GM12878 (cell line): ENCODE results near the gene FAM120A. TPM values are rescaled to one million over a fixed set of nuclear protein-coding genes. Genes with fewer than 3 reads are reported as not detected.

Experiments used
- ATF7 ChIP-seq: fragments of 450-650 bp; IDR thresholded peaks from 2 replicates; pipeline ENCODE4 v1.6.1; 2016; ENCODE audit warnings: low read depth, mild to moderate bottlenecking
- BMI1 ChIP-seq: fragments of 450-650 bp; IDR thresholded peaks from 2 replicates; pipeline ENCODE4 v1.6.1; 2016; ENCODE audit warnings: mild to moderate bottlenecking, moderate library complexity, borderline replicate concordance
- CBX3 ChIP-seq: fragments of 200-600 bp; sonication (generic); IDR thresholded peaks from 2 replicates; pipeline ENCODE4 v1.6.1; 2016; ENCODE audit warnings: low read depth, borderline replicate concordance
- CBX5 ChIP-seq: sonication (generic); IDR thresholded peaks from 2 replicates; pipeline ENCODE4 v1.6.1; 2016; ENCODE audit warnings: low read depth, moderate library complexity, mild to moderate bottlenecking, inconsistent platforms
- CREM ChIP-seq: IDR thresholded peaks from 2 replicates; pipeline ENCODE4 v1.6.1; 2014; ENCODE audit warnings: antibody characterized with exemption, low read depth
- HDAC2 ChIP-seq: fragments of 200-600 bp; sonication (generic); IDR thresholded peaks from 2 replicates; pipeline ENCODE4 v1.6.1; 2017
- HDGF ChIP-seq: fragments of 450-650 bp; IDR thresholded peaks from 2 replicates; pipeline ENCODE4 v1.6.1; 2016; ENCODE audit warnings: antibody characterized with exemption
- IKZF2 ChIP-seq, 2 experiments: fragments of 450-650 bp; IDR thresholded peaks; 2 replicates each; pipeline ENCODE4 v1.6.1; 2017; ENCODE audit warnings: mild to moderate bottlenecking in 2 of 2, moderate library complexity in 2 of 2
- IRF3 ChIP-seq: fragments of 450-650 bp; IDR thresholded peaks from 2 replicates; pipeline ENCODE4 v1.6.1; 2014; ENCODE audit warnings: mild to moderate bottlenecking
- KDM1A ChIP-seq: fragments of 200-600 bp; sonication (generic); IDR thresholded peaks from 2 replicates; pipeline ENCODE4 v1.6.1; 2016; ENCODE audit warnings: borderline replicate concordance
- MAX ChIP-seq: IDR thresholded peaks from 2 replicates; pipeline ENCODE4 v1.6.1; 2012; ENCODE audit warnings: low read depth, low read length, improper control_type of control experiment
- MTA3 ChIP-seq: IDR thresholded peaks from 2 replicates; pipeline ENCODE4 v1.6.1; 2012; ENCODE audit warnings: low read length, inconsistent platforms, borderline replicate concordance
- MYC ChIP-seq: IDR thresholded peaks from 2 replicates; pipeline ENCODE4 v1.6.1; 2011; ENCODE audit warnings: mild to moderate bottlenecking, low read length, moderate library complexity, inconsistent platforms; ENCODE audit not compliant: insufficient read depth, insufficient replicate concordance, insufficient read length, severe bottlenecking
- PAX5 ChIP-seq: IDR thresholded peaks from 2 replicates; pipeline ENCODE4 v1.6.1; 2011; ENCODE audit warnings: low read depth, low read length, borderline replicate concordance
- PAX8 ChIP-seq: fragments of 450-650 bp; IDR thresholded peaks from 2 replicates; pipeline ENCODE4 v1.6.1; 2017; ENCODE audit warnings: mild to moderate bottlenecking, moderate library complexity
- PKNOX1 ChIP-seq: fragments of 450-650 bp; IDR thresholded peaks from 2 replicates; pipeline ENCODE4 v1.6.1; 2016; ENCODE audit warnings: mild to moderate bottlenecking
- POLR2AphosphoS2 ChIP-seq: IDR thresholded peaks from 2 replicates; pipeline ENCODE4 v1.6.1; 2011; ENCODE audit warnings: low read depth, mild to moderate bottlenecking, low read length, improper control_type of control experiment, moderate library complexity
- SP1 ChIP-seq: IDR thresholded peaks from one replicate; pipeline ENCODE4 v1.6.1; 2011; ENCODE audit warnings: low read depth, low read length
- SPI1 ChIP-seq: IDR thresholded peaks from 2 replicates; pipeline ENCODE4 v1.6.1; 2011; ENCODE audit warnings: low read depth, mild to moderate bottlenecking, low read length, moderate library complexity, borderline replicate concordance; ENCODE audit not compliant: insufficient read depth
- SREBF1 ChIP-seq: IDR thresholded peaks from 2 replicates; pipeline ENCODE4 v1.6.1; 2012; ENCODE audit warnings: mild to moderate bottlenecking, low read length
- STAT3 ChIP-seq: IDR thresholded peaks from 2 replicates; pipeline ENCODE4 v1.6.1; 2011; ENCODE audit warnings: low read depth, low read length, improper control_type of control experiment
- ZBED1 ChIP-seq: IDR thresholded peaks from 2 replicates; pipeline ENCODE4 v1.6.1; 2016; ENCODE audit warnings: borderline replicate concordance
- polyA plus RNA-seq, 11 experiments: library from polyadenylated mRNA; depleted of rRNA in 4 of 11; unstranded in 6 of 11; stranded (reverse) in 5 of 11; fragments of >200 nt; fragmentation: Nextera tagmentation in 4 of 11; fragmentation: Illumina TruSeq in 1 of 11; extraction: Ambion mirVana in 4 of 11; extraction: Trizol in 1 of 11; gene quantifications; 1 replicate in 1 of 11; 2 replicates in 10 of 11; pipeline versions ENCODE4 v1.2.1 to v1.2.3, GENCODE V29; 2011 to 2016; ENCODE audit warnings: inconsistent platforms in 2 of 11, missing spikeins in 2 of 11, low read depth in 1 of 11
- total RNA-seq, 4 experiments: library from RNA; depleted of rRNA in 3 of 4; stranded (reverse); fragments of >200 nt in 3 of 4; fragmentation: Illumina TruSeq in 1 of 4; extraction: Trizol in 1 of 4; gene quantifications; 2 replicates each; pipeline versions ENCODE4 v1.2.1 to v1.2.3, GENCODE V29; 2013 to 2021
- TF ChIP-seq, protein P1 (sequence below): fragments of 450-650 bp; formaldehyde crosslinking; IDR thresholded peaks from 2 replicates; pipeline ENCODE4 v1.5.0; 2022; ENCODE audit warnings: mild to moderate bottlenecking, missing genetic modification characterization
- TF ChIP-seq, protein P2 (sequence below): fragments of 450-650 bp; IDR thresholded peaks from 2 replicates; pipeline ENCODE4 v1.6.1; 2017; ENCODE audit warnings: borderline replicate concordance

FAM120A gene
- total and polyA plus RNA-seq, 10 of the 15 experiments (the other 5 are each of a cell fraction or from before 2014, with no cell fraction given), result 13.1 to 89.6 (median 52.5) TPM

GRCh38 chr9:93566408-93567270 is 115.2 kb downstream of the FAM120A start (continued):
- TF ChIP-seq PKNOX1, result peak; percentile 35; the same call in 1 of the 2 replicates
- no peak for TF ChIP-seq BMI1
- no peak for TF ChIP-seq SREBF1
- TF ChIP-seq PAX8, result no peak
- no peak for TF ChIP-seq STAT3
- no peak for TF ChIP-seq HDAC2
- TF ChIP-seq KDM1A, result no peak
- no peak; the same call in 1 of the 2 replicates for TF ChIP-seq CREM
- TF ChIP-seq CBX3, result no peak
- TF ChIP-seq ZBED1, result peak; percentile 45; the same call in 1 of the 2 replicates
- peak; percentile 93 for TF ChIP-seq POLR2AphosphoS2
- TF ChIP-seq IRF3, result no peak
- TF ChIP-seq, protein P1, sequence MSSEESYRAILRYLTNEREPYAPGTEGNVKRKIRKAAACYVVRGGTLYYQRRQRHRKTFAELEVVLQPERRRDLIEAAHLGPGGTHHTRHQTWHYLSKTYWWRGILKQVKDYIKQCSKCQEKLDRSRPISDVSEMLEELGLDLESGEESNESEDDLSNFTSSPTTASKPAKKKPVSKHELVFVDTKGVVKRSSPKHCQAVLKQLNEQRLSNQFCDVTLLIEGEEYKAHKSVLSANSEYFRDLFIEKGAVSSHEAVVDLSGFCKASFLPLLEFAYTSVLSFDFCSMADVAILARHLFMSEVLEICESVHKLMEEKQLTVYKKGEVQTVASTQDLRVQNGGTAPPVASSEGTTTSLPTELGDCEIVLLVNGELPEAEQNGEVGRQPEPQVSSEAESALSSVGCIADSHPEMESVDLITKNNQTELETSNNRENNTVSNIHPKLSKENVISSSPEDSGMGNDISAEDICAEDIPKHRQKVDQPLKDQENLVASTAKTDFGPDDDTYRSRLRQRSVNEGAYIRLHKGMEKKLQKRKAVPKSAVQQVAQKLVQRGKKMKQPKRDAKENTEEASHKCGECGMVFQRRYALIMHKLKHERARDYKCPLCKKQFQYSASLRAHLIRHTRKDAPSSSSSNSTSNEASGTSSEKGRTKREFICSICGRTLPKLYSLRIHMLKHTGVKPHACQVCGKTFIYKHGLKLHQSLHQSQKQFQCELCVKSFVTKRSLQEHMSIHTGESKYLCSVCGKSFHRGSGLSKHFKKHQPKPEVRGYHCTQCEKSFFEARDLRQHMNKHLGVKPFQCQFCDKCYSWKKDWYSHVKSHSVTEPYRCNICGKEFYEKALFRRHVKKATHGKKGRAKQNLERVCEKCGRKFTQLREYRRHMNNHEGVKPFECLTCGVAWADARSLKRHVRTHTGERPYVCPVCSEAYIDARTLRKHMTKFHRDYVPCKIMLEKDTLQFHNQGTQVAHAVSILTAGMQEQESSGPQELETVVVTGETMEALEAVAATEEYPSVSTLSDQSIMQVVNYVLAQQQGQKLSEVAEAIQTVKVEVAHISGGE (CRISPR knock-in tag), result no peak
- TF ChIP-seq MTA3, result no peak; the same call in 1 of the 2 replicates
- TF ChIP-seq, protein P2, sequence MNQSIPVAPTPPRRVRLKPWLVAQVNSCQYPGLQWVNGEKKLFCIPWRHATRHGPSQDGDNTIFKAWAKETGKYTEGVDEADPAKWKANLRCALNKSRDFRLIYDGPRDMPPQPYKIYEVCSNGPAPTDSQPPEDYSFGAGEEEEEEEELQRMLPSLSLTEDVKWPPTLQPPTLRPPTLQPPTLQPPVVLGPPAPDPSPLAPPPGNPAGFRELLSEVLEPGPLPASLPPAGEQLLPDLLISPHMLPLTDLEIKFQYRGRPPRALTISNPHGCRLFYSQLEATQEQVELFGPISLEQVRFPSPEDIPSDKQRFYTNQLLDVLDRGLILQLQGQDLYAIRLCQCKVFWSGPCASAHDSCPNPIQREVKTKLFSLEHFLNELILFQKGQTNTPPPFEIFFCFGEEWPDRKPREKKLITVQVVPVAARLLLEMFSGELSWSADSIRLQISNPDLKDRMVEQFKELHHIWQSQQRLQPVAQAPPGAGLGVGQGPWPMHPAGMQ, result no peak
- TF ChIP-seq HDGF, result no peak
- no peak; the same call in 1 of the 2 replicates for TF ChIP-seq PAX5
- no peak for TF ChIP-seq SP1
- TF ChIP-seq MAX, result peak; percentile 62
- no peak for TF ChIP-seq ATF7
- TF ChIP-seq IKZF2 (IDR thresholded peaks at IDR 0.05), result peak; percentile 49 to 56; a peak in 2 of 4 replicates
- peak; percentile 31; the same call in 1 of the 2 replicates for TF ChIP-seq SPI1
- 0 out of 2 replicates have a peak, but pooled peaks have one; percentile 53 for TF ChIP-seq CBX5
- TF ChIP-seq MYC, result no peak
